Measurements from ENCODE around the gene SMARCB1. TPM values are rescaled to one million over a fixed set of nuclear protein-coding genes. Genes with fewer than 3 reads are reported as not detected.

The SMARCB1 gene
- total RNA-seq, 2 donors from 2014 or later, result 51.4 to 70.1 TPM

GRCh38 chr22:23754220-23754919 lies 32.4 kb upstream of the SMARCB1 start, which contains the start of gene VPREB3:
VPREB3 (minus strand) TSS chr22:23754425; CDS start chr22:23754363, 62 bp downstream.
- no peak within 1 kb of the TSS for H3K4me3 Mint-ChIP-seq
- peaks cover 12% of the 10 kb centered on the region for H3K4me1 Mint-ChIP-seq
- no peak within 1 kb of the TSS for H3K27ac Mint-ChIP-seq
- no peaks in the 10 kb centered on the region for H3K36me3 Mint-ChIP-seq (ENCODE audit: low read depth)
- H3K27me3 Mint-ChIP-seq, result no peaks in the 10 kb centered on the region
- H3K9me3 Mint-ChIP-seq, result no peaks in the 10 kb centered on the region
- ATAC-seq (replicated peaks), result no peak

- no peaks in the 10 kb centered on the region for H3K36me3 Mint-ChIP-seq (ENCODE audit: low read depth)
- peaks cover 5% of the 10 kb centered on the region for H3K4me1 Mint-ChIP-seq
- H3K4me3 Mint-ChIP-seq, result no peak overlapping the region
- no peaks in the 10 kb centered on the region for H3K9me3 Mint-ChIP-seq
- H3K27ac Mint-ChIP-seq, result no peak overlapping the region
- H3K27me3 Mint-ChIP-seq, result no peaks in the 10 kb centered on the region
- ATAC-seq (replicated peaks), result no peak
Observed at GRCh38 chr22:23754980-23755636, 31.7 kb upstream of the SMARCB1 start.

- Mint-ChIP-seq H3K9me3 (no peaks in the 10 kb centered on the region), H3K27me3 (no peaks in the 10 kb centered on the region), H3K4me1 (no peaks in the 10 kb centered on the region), H3K36me3 (ENCODE audit: low read depth) (no peaks in the 10 kb centered on the region), H3K27ac (no peak overlapping the region), H3K4me3 (no peak overlapping the region)
- ATAC-seq (replicated peaks), result no peak
Observed at GRCh38 chr22:23755711-23756110, 31.1 kb upstream of the SMARCB1 start.

GRCh38 chr22:23756891-23757290 lies 29.9 kb upstream of the SMARCB1 start:
- H3K4me1 Mint-ChIP-seq, result no peaks in the 10 kb centered on the region
- H3K27me3 Mint-ChIP-seq, result no peaks in the 10 kb centered on the region
- H3K9me3 Mint-ChIP-seq, result no peaks in the 10 kb centered on the region
- H3K27ac Mint-ChIP-seq, result no peak overlapping the region
- no peaks in the 10 kb centered on the region for H3K36me3 Mint-ChIP-seq (ENCODE audit: low read depth)
- ATAC-seq (replicated peaks), result no peak
- H3K4me3 Mint-ChIP-seq, result no peak overlapping the region

- Mint-ChIP-seq H3K36me3 (ENCODE audit: low read depth) (no peaks in the 10 kb centered on the region), H3K9me3 (no peaks in the 10 kb centered on the region), H3K27ac (no peak overlapping the region), H3K27me3 (no peaks in the 10 kb centered on the region), H3K4me3 (no peak overlapping the region), H3K4me1 (no peaks in the 10 kb centered on the region)
- no peak for ATAC-seq (replicated peaks)
Observed at GRCh38 chr22:23759566-23759965, 27.2 kb upstream of the SMARCB1 start.

GRCh38 chr22:23760056-23760455 lies 26.7 kb upstream of the SMARCB1 start:
- Mint-ChIP-seq H3K4me1 (no peaks in the 10 kb centered on the region), H3K36me3 (ENCODE audit: low read depth) (no peaks in the 10 kb centered on the region), H3K27me3 (no peaks in the 10 kb centered on the region), H3K27ac (no peak overlapping the region), H3K9me3 (no peaks in the 10 kb centered on the region), H3K4me3 (no peak overlapping the region)
- ATAC-seq (replicated peaks), result no peak

- H3K27ac Mint-ChIP-seq, result peak within 1 kb of the TSS; percentile 30
- no peaks in the 10 kb centered on the region for H3K36me3 Mint-ChIP-seq (ENCODE audit: low read depth)
- no peaks in the 10 kb centered on the region for H3K4me1 Mint-ChIP-seq
- no peaks in the 10 kb centered on the region for H3K9me3 Mint-ChIP-seq
- ATAC-seq (replicated peaks), result no peak
- peak within 1 kb of the TSS; percentile 52 for H3K4me3 Mint-ChIP-seq
- no peaks in the 10 kb centered on the region for H3K27me3 Mint-ChIP-seq
Observed at GRCh38 chr22:23762842-23763578, 23.8 kb upstream of the SMARCB1 start, which contains the start of gene C22orf15. C22orf15 (plus strand) TSS chr22:23762990; CDS start chr22:23763307, 317 bp downstream.

GRCh38 chr22:23763579-23763945 lies 23.2 kb upstream of the SMARCB1 start:
- Mint-ChIP-seq H3K27me3 (no peaks in the 10 kb centered on the region), H3K27ac (no peak overlapping the region), H3K36me3 (ENCODE audit: low read depth) (no peaks in the 10 kb centered on the region), H3K4me3 (peak overlapping the region; percentile 52), H3K4me1 (no peaks in the 10 kb centered on the region), H3K9me3 (no peaks in the 10 kb centered on the region)
- ATAC-seq (replicated peaks), result peak; percentile 34

- Mint-ChIP-seq H3K9me3 (no peaks in the 10 kb centered on the region), H3K36me3 (ENCODE audit: low read depth) (no peaks in the 10 kb centered on the region), H3K27ac (no peak overlapping the region), H3K4me3 (peak overlapping the region; percentile 52), H3K27me3 (no peaks in the 10 kb centered on the region), H3K4me1 (no peaks in the 10 kb centered on the region)
- no peak for ATAC-seq (replicated peaks)
Observed at GRCh38 chr22:23763954-23764353, 22.8 kb upstream of the SMARCB1 start.

- H3K4me3 Mint-ChIP-seq, result peak overlapping the region; percentile 12
- no peak overlapping the region for H3K27ac Mint-ChIP-seq
- H3K9me3 Mint-ChIP-seq, result no peaks in the 10 kb centered on the region
- no peaks in the 10 kb centered on the region for H3K36me3 Mint-ChIP-seq (ENCODE audit: low read depth)
- H3K4me1 Mint-ChIP-seq, result no peaks in the 10 kb centered on the region
- no peak for ATAC-seq (replicated peaks)
- no peaks in the 10 kb centered on the region for H3K27me3 Mint-ChIP-seq
Observed at GRCh38 chr22:23764899-23765881, 21.6 kb upstream of the SMARCB1 start.

GRCh38 chr22:23767303-23767672 lies 19.5 kb upstream of the SMARCB1 start:
- Mint-ChIP-seq H3K36me3 (ENCODE audit: low read depth) (no peaks in the 10 kb centered on the region), H3K4me1 (no peaks in the 10 kb centered on the region), H3K4me3 (peak overlapping the region; percentile 76), H3K9me3 (no peaks in the 10 kb centered on the region), H3K27ac (no peak overlapping the region), H3K27me3 (no peaks in the 10 kb centered on the region)
- peak; percentile 6 for ATAC-seq (replicated peaks)

- peak within 1 kb of the TSS; percentile 76 for H3K4me3 Mint-ChIP-seq
- H3K27ac Mint-ChIP-seq, result no peak within 1 kb of the TSS
- ATAC-seq (replicated peaks), result peak; percentile 79
- no peaks in the 10 kb centered on the region for H3K4me1 Mint-ChIP-seq
- no peaks in the 10 kb centered on the region for H3K9me3 Mint-ChIP-seq
- no peaks in the 10 kb centered on the region for H3K27me3 Mint-ChIP-seq
- no peaks in the 10 kb centered on the region for H3K36me3 Mint-ChIP-seq (ENCODE audit: low read depth)
Observed at GRCh38 chr22:23767673-23768548, 18.9 kb upstream of the SMARCB1 start, which contains the start of gene CHCHD10. CHCHD10 (minus strand) TSS chr22:23767972; CDS start chr22:23767874, 98 bp downstream.

GRCh38 chr22:23769321-23769965 lies 17.3 kb upstream of the SMARCB1 start:
- H3K27me3 Mint-ChIP-seq, result no peaks in the 10 kb centered on the region
- no peak overlapping the region for H3K4me3 Mint-ChIP-seq
- no peaks in the 10 kb centered on the region for H3K4me1 Mint-ChIP-seq
- H3K9me3 Mint-ChIP-seq, result no peaks in the 10 kb centered on the region
- no peak overlapping the region for H3K27ac Mint-ChIP-seq
- no peak for ATAC-seq (replicated peaks)
- no peaks in the 10 kb centered on the region for H3K36me3 Mint-ChIP-seq (ENCODE audit: low read depth)

Measured in activated T-helper 17 cell treated with anti-CD3 and anti-CD28 coated beads, Interleukin-2, amount 50 U/mL, for 72 hours (primary cell).